Sigmoid colon (tissue), 7 donors: ENCODE results near the gene NNMT. TPM values are rescaled to one million over a fixed set of nuclear protein-coding genes. Genes with fewer than 3 reads are reported as not detected.

Experiments used
- DNase-seq: peaks from one replicate; pipeline ENCODE4 v3.0.0-alpha.2; 2019
- H3K27ac ChIP-seq, 4 donors: fragments of 200-600 bp; sonication (generic); one replicate each; pipeline ENCODE4 v1.5.1; 2016 to 2019; ENCODE audit warnings: mild to moderate bottlenecking in 1 of 4
- H3K27me3 ChIP-seq, 3 donors: fragments of 200-600 bp; sonication (generic); one replicate each; pipeline ENCODE4 v1.5.1; 2019; ENCODE audit warnings: mild to moderate bottlenecking in 1 of 3
- H3K36me3 ChIP-seq, 4 donors: fragments of 200-600 bp; sonication (generic); one replicate each; pipeline ENCODE4 v1.5.1; 2016 to 2019
- H3K4me1 ChIP-seq, 4 donors: fragments of 200-600 bp; sonication (generic); one replicate each; pipeline ENCODE4 v1.5.1; 2017 to 2019
- H3K4me3 ChIP-seq, 4 donors: fragments of 200-600 bp; sonication (generic); one replicate each; pipeline ENCODE4 v1.5.1; 2017 to 2019; ENCODE audit warnings: mild to moderate bottlenecking in 2 of 4, moderate library complexity in 1 of 4
- H3K9me3 ChIP-seq, 4 donors: fragments of 200-600 bp in 3 of 4; sonication (generic) in 3 of 4; one replicate each; pipeline versions ENCODE4 v1.5.1 to v1.6.1; 2013 to 2019
- CTCF ChIP-seq, 4 experiments: fragments of 450-650 bp in 3 of 4; fragments of 200-600 bp in 1 of 4; IDR thresholded peaks; one replicate each; pipeline ENCODE4 v1.5.1; 2016 to 2019; ENCODE audit warnings: antibody characterized with exemption in 4 of 4, mild to moderate bottlenecking in 3 of 4, moderate library complexity in 2 of 4
- EP300 ChIP-seq, 4 donors: sonication (generic); formaldehyde crosslinking; IDR thresholded peaks; one replicate each; pipeline ENCODE4 v1.6.1; 2017; ENCODE audit warnings: antibody characterized with exemption in 4 of 4
- POLR2A ChIP-seq, 2 donors: fragments of 450-650 bp; IDR thresholded peaks; one replicate each; pipeline ENCODE4 v1.6.1; 2016; ENCODE audit warnings: antibody characterized with exemption in 2 of 2, mild to moderate bottlenecking in 2 of 2, moderate library complexity in 2 of 2
- POLR2AphosphoS5 ChIP-seq, 4 donors: sonication (generic); formaldehyde crosslinking; IDR thresholded peaks; one replicate each; pipeline ENCODE4 v1.6.1; 2017; ENCODE audit warnings: antibody characterized with exemption in 4 of 4
- whole genome bisulfite sequencing, 2 donors: extraction: QIAGEN DNeasy Blood & Tissue Kit; methylation state at CpG; one replicate each; pipeline ENCODE4 v1.1.7; 2013; 5-methylcytosine and 5-hydroxymethylcytosine counted together
- intact Hi-C: fragments of 100-400 bp; cut with DNase I; formaldehyde crosslinking; loops from one replicate; pipeline ENCODE4 v1.15.1; 2023
- polyA plus RNA-seq, 3 donors: library from polyadenylated mRNA; stranded (reverse); fragments of 200-250 nt; gene quantifications; one replicate each; pipeline ENCODE4 v1.2.3, GENCODE V29; 2013
- total RNA-seq, 4 donors: library from RNA; depleted of rRNA; stranded (reverse); fragments of >200 nt; gene quantifications; one replicate each; pipeline ENCODE4 v1.1.0, GENCODE V29; 2016
- donor health status: healthy with polysubstance abuse.
- donor health status: Bipolar disorder and iron deficiency.
- donor health status: healthy.

NNMT gene
- total and polyA plus RNA-seq, 7 donors: 28.0 to 960 (median 208) TPM

- Histone ChIP-seq H3K4me1 (peaks cover 0 to 13% (median 11%) of the 10 kb centered on the region in 4 donors), H3K27ac (peak overlapping the region; percentile 11 to 55 (median 31)), H3K36me3 (peaks cover 57 to 88% (median 66%) of the 10 kb centered on the region in 4 donors), H3K9me3 (no peaks in the 10 kb centered on the region), H3K4me3 (no peak overlapping the region), H3K27me3 (no peaks in the 10 kb centered on the region)
- TF ChIP-seq CTCF (IDR thresholded peaks at IDR 0.05) (no peak), POLR2A (IDR thresholded peaks at IDR 0.05) (no peak), EP300 (IDR thresholded peaks at IDR 0.05) (no peak), POLR2AphosphoS5 (IDR thresholded peaks at IDR 0.05) (no peak)
- WGBS, 2 donors: 76 to 91% methylated on average over 9 of the region's 9 CpGs
- DNase-seq: peak; percentile 63
- intact Hi-C loops: no loop called here
Measured at GRCh38 chr11:114251815-114252337, 44.3 kb upstream of the NNMT start.

DNA sequence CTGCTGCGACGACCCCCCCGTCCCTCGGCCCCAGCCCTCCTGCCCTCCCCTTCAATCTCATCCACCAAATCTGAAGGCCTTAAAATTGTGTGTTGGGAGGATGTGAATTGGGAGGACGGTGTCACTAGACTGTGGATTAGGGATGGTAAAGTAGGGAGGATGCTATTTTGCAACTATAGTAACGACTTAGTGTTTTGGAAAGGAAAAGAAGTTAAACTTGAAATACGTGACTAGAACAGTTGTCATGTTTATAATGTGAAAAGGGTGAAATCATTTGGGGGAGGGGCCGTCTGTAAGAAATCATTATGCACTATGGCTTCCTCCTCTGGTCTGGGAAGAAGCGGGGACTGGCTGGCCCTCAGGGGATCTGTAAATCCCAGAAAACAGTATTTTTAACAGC lies 43.4 kb upstream of the NNMT start:
- Histone ChIP-seq H3K27me3 (no peaks in the 10 kb centered on the region), H3K4me3 (no peak overlapping the region), H3K36me3 (peaks cover 49 to 79% (median 60%) of the 10 kb centered on the region in 4 donors), H3K9me3 (no peaks in the 10 kb centered on the region), H3K27ac (peak overlapping the region in 3 of 4 donors; percentile 27 to 55 (median 35)), H3K4me1 (peaks cover 0 to 22% (median 20%) of the 10 kb centered on the region in 4 donors)
- DNase-seq: no peak
- intact Hi-C loops: no loop called here
- TF ChIP-seq POLR2AphosphoS5 (IDR thresholded peaks at IDR 0.05) (no peak), CTCF (IDR thresholded peaks at IDR 0.05) (no peak), EP300 (IDR thresholded peaks at IDR 0.05) (no peak), POLR2A (IDR thresholded peaks at IDR 0.05) (no peak)
- 83 to 88% methylated on average over 9 of the region's 9 CpGs for WGBS, 2 donors

DNA sequence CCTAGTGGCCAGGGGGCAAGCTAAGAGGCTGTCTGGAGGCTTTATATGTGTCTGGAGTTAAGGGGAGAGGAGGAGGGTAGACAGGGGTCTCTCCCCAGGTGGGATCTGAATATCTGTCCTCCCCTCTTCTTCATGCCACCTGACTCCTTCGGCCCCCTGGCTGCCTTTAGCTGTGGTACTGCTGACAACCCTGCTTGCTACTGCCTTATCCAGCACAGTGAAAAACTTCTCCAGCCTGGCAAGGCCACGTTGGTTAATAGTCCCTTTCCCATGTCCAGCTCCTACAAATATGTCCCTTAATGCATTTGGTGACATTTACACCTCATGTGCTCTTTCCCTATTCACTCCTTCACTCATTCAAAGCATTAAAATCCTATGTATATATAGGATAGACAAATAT lies 42.4 kb upstream of the NNMT start:
- peak overlapping the region in 1 of 4 donors; percentile 55 for H3K27ac ChIP-seq
- H3K4me3 ChIP-seq: no peak overlapping the region
- H3K9me3 ChIP-seq: no peaks in the 10 kb centered on the region
- H3K4me1 ChIP-seq: peaks cover 0 to 32% (median 30%) of the 10 kb centered on the region in 4 donors
- WGBS, 2 donors: 75 to 86% methylated on average over 2 of the region's 2 CpGs
- TF ChIP-seq EP300 (IDR thresholded peaks at IDR 0.05): no peak
- TF ChIP-seq POLR2AphosphoS5 (IDR thresholded peaks at IDR 0.05): no peak
- TF ChIP-seq CTCF (IDR thresholded peaks at IDR 0.05): no peak
- no peak for TF ChIP-seq POLR2A (IDR thresholded peaks at IDR 0.05)
- no peaks in the 10 kb centered on the region for H3K27me3 ChIP-seq
- no peak for DNase-seq
- peaks cover 39 to 69% (median 51%) of the 10 kb centered on the region in 4 donors for H3K36me3 ChIP-seq
- intact Hi-C loops: no loop called here

- Histone ChIP-seq H3K4me1 (peaks cover 0 to 41% (median 38%) of the 10 kb centered on the region in 4 donors), H3K36me3 (peaks cover 35 to 64% (median 47%) of the 10 kb centered on the region in 4 donors), H3K27me3 (no peaks in the 10 kb centered on the region), H3K9me3 (no peaks in the 10 kb centered on the region), H3K4me3 (no peak overlapping the region), H3K27ac (peak overlapping the region in 2 of 4 donors; percentile 16 to 41)
- WGBS, 2 donors: 94 to 95% methylated on average over 14 of the region's 14 CpGs
- intact Hi-C loops: loop anchor here (5.0 kb wide), 3 partner anchors 57 to 92 kb away; no protein-coding TSS in a partner anchor
- TF ChIP-seq EP300 (IDR thresholded peaks at IDR 0.05) (no peak), POLR2A (IDR thresholded peaks at IDR 0.05) (no peak), CTCF (IDR thresholded peaks at IDR 0.05) (no peak), POLR2AphosphoS5 (IDR thresholded peaks at IDR 0.05) (peak in 1 of 4 donors; percentile 36)
- DNase-seq: no peak
Measured at GRCh38 chr11:114254571-114255146, 41.5 kb upstream of the NNMT start.
